ENCODE data around the gene DACT3. TPM values are rescaled to one million over a fixed set of nuclear protein-coding genes. Genes with fewer than 3 reads are reported as not detected.

DACT3 gene
- total and polyA plus RNA-seq, 2 experiments from 2014 or later = 0.78 to 2.6 TPM

DNA sequence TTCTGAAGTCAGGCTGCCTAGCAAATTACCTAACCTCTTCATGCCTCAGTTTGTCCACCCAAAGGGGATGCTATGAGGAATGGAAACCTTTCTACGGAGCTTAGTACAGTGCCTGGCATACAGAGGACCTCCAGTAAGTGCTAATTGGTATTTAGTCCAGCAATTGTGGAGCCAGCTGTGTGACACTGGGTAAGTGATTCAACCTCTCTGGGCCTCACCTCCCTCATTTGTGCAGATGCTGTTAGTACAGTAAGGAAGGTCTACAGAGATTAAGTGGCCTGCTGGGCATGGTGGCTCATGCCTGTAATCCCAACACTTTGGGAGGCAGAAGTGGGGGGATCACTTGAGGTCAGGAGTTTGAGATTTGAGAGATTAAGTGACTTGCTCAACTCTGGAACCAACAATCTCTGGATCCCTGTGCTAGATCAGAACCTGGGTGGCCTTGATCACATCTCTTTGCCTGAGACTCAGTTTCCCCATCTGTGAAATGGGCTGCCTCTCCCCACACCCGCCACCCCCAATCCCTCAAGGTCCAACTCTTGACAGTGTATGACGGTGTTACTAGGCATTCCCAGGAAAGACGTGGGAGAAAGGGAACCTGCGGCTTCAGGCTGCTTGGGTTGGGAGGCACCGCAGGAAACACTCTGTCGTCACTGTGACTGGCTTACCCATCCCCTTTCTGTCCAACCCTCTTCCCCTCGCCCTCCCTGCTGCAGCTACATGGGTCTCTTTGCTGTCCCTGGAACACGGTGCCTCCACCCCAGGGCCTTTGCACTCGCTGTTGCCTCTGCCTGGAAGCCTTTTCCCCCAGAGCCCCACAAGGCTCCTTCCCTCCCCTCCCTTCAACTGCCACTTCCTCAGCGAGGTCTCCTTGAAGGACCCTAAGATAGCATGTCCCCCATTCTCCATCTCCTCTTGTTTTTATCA lies 37.7 kb upstream of the DACT3 start:
- Histone ChIP-seq H3K4me1 (ENCODE audit: insufficient read depth) (peaks cover 4% of the 10 kb centered on the region; the same call in 1 of the 2 replicates), H3K27ac (ENCODE audit: low read depth) (peak overlapping the region; percentile 84; the same call in 1 of the 2 replicates), H3K27me3 (ENCODE audit: insufficient read depth) (no peaks in the 10 kb centered on the region), H3F3A (replicated peaks; ENCODE audit: low read depth) (peaks cover 14% of the 10 kb centered on the region; the same call in 1 of the 2 replicates), H3K9me2 (ENCODE audit: insufficient read depth) (no peaks in the 10 kb centered on the region), H2AFZ (no peak overlapping the region), H4K20me1 (replicated peaks; ENCODE audit: insufficient read depth) (peaks cover 40% of the 10 kb centered on the region), H3K4me2 (no peak overlapping the region), H3K36me3 (ENCODE audit: insufficient read depth) (peaks cover 71% of the 10 kb centered on the region), H3K79me2 (replicated peaks; ENCODE audit: insufficient read depth) (0 out of 2 replicates have a peak, but pooled peaks cover 3% of the 10 kb centered on the region), H3K4me3 (no peak overlapping the region)
- Mint-ChIP-seq H3K4me1 (peaks cover 10% of the 10 kb centered on the region), H3K36me3 (ENCODE audit: low read depth) (peaks cover 81% of the 10 kb centered on the region), H3K27ac (no peak overlapping the region), H3K4me3 (no peak overlapping the region; the same call in 2 of the 3 replicates), H3K9me3 (no peaks in the 10 kb centered on the region), H3K27me3 (ENCODE audit: insufficient read depth, low read depth, poor library complexity) (peaks cover 6% of the 10 kb centered on the region)
- no peak for DNase-seq (ENCODE audit: low spot score)
- TF ChIP-seq JUNB (IDR thresholded peaks at IDR 0.05; ENCODE audit: unreplicated experiment) (no peak), CREB1 (CRISPR knock-in tag; IDR thresholded peaks at IDR 0.05; ENCODE audit: low read depth) (no peak), STAT1 (IDR thresholded peaks at IDR 0.05; ENCODE audit: unreplicated experiment) (no peak), EZH2phosphoT487 (IDR thresholded peaks at IDR 0.05; ENCODE audit: unreplicated experiment) (no peak), NANOG (IDR thresholded peaks at IDR 0.05; ENCODE audit: borderline replicate concordance) (no peak), EZH2 (IDR thresholded peaks at IDR 0.05; ENCODE audit: low read depth, unreplicated experiment) (no peak), POLR2AphosphoS5 (IDR thresholded peaks at IDR 0.05; ENCODE audit: low read depth) (no peak), ZNF331 (CRISPR knock-in tag; IDR thresholded peaks at IDR 0.05; ENCODE audit: low read depth) (no peak), ZNF114 (CRISPR knock-in tag; IDR thresholded peaks at IDR 0.05) (no peak)
- TF ChIP-seq, protein P1, sequence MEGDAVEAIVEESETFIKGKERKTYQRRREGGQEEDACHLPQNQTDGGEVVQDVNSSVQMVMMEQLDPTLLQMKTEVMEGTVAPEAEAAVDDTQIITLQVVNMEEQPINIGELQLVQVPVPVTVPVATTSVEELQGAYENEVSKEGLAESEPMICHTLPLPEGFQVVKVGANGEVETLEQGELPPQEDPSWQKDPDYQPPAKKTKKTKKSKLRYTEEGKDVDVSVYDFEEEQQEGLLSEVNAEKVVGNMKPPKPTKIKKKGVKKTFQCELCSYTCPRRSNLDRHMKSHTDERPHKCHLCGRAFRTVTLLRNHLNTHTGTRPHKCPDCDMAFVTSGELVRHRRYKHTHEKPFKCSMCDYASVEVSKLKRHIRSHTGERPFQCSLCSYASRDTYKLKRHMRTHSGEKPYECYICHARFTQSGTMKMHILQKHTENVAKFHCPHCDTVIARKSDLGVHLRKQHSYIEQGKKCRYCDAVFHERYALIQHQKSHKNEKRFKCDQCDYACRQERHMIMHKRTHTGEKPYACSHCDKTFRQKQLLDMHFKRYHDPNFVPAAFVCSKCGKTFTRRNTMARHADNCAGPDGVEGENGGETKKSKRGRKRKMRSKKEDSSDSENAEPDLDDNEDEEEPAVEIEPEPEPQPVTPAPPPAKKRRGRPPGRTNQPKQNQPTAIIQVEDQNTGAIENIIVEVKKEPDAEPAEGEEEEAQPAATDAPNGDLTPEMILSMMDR (conservative IDR thresholded peaks at IDR 0.05; ENCODE audit: low read depth in 2 of 2) = no peak
- TF ChIP-seq, protein P2, sequence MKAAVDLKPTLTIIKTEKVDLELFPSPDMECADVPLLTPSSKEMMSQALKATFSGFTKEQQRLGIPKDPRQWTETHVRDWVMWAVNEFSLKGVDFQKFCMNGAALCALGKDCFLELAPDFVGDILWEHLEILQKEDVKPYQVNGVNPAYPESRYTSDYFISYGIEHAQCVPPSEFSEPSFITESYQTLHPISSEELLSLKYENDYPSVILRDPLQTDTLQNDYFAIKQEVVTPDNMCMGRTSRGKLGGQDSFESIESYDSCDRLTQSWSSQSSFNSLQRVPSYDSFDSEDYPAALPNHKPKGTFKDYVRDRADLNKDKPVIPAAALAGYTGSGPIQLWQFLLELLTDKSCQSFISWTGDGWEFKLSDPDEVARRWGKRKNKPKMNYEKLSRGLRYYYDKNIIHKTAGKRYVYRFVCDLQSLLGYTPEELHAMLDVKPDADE (IDR thresholded peaks at IDR 0.05) = no peak
- TF ChIP-seq, protein P3, sequence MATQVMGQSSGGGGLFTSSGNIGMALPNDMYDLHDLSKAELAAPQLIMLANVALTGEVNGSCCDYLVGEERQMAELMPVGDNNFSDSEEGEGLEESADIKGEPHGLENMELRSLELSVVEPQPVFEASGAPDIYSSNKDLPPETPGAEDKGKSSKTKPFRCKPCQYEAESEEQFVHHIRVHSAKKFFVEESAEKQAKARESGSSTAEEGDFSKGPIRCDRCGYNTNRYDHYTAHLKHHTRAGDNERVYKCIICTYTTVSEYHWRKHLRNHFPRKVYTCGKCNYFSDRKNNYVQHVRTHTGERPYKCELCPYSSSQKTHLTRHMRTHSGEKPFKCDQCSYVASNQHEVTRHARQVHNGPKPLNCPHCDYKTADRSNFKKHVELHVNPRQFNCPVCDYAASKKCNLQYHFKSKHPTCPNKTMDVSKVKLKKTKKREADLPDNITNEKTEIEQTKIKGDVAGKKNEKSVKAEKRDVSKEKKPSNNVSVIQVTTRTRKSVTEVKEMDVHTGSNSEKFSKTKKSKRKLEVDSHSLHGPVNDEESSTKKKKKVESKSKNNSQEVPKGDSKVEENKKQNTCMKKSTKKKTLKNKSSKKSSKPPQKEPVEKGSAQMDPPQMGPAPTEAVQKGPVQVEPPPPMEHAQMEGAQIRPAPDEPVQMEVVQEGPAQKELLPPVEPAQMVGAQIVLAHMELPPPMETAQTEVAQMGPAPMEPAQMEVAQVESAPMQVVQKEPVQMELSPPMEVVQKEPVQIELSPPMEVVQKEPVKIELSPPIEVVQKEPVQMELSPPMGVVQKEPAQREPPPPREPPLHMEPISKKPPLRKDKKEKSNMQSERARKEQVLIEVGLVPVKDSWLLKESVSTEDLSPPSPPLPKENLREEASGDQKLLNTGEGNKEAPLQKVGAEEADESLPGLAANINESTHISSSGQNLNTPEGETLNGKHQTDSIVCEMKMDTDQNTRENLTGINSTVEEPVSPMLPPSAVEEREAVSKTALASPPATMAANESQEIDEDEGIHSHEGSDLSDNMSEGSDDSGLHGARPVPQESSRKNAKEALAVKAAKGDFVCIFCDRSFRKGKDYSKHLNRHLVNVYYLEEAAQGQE (IDR thresholded peaks at IDR 0.05; ENCODE audit: unreplicated experiment) = no peak
- TF ChIP-seq, protein P4, sequence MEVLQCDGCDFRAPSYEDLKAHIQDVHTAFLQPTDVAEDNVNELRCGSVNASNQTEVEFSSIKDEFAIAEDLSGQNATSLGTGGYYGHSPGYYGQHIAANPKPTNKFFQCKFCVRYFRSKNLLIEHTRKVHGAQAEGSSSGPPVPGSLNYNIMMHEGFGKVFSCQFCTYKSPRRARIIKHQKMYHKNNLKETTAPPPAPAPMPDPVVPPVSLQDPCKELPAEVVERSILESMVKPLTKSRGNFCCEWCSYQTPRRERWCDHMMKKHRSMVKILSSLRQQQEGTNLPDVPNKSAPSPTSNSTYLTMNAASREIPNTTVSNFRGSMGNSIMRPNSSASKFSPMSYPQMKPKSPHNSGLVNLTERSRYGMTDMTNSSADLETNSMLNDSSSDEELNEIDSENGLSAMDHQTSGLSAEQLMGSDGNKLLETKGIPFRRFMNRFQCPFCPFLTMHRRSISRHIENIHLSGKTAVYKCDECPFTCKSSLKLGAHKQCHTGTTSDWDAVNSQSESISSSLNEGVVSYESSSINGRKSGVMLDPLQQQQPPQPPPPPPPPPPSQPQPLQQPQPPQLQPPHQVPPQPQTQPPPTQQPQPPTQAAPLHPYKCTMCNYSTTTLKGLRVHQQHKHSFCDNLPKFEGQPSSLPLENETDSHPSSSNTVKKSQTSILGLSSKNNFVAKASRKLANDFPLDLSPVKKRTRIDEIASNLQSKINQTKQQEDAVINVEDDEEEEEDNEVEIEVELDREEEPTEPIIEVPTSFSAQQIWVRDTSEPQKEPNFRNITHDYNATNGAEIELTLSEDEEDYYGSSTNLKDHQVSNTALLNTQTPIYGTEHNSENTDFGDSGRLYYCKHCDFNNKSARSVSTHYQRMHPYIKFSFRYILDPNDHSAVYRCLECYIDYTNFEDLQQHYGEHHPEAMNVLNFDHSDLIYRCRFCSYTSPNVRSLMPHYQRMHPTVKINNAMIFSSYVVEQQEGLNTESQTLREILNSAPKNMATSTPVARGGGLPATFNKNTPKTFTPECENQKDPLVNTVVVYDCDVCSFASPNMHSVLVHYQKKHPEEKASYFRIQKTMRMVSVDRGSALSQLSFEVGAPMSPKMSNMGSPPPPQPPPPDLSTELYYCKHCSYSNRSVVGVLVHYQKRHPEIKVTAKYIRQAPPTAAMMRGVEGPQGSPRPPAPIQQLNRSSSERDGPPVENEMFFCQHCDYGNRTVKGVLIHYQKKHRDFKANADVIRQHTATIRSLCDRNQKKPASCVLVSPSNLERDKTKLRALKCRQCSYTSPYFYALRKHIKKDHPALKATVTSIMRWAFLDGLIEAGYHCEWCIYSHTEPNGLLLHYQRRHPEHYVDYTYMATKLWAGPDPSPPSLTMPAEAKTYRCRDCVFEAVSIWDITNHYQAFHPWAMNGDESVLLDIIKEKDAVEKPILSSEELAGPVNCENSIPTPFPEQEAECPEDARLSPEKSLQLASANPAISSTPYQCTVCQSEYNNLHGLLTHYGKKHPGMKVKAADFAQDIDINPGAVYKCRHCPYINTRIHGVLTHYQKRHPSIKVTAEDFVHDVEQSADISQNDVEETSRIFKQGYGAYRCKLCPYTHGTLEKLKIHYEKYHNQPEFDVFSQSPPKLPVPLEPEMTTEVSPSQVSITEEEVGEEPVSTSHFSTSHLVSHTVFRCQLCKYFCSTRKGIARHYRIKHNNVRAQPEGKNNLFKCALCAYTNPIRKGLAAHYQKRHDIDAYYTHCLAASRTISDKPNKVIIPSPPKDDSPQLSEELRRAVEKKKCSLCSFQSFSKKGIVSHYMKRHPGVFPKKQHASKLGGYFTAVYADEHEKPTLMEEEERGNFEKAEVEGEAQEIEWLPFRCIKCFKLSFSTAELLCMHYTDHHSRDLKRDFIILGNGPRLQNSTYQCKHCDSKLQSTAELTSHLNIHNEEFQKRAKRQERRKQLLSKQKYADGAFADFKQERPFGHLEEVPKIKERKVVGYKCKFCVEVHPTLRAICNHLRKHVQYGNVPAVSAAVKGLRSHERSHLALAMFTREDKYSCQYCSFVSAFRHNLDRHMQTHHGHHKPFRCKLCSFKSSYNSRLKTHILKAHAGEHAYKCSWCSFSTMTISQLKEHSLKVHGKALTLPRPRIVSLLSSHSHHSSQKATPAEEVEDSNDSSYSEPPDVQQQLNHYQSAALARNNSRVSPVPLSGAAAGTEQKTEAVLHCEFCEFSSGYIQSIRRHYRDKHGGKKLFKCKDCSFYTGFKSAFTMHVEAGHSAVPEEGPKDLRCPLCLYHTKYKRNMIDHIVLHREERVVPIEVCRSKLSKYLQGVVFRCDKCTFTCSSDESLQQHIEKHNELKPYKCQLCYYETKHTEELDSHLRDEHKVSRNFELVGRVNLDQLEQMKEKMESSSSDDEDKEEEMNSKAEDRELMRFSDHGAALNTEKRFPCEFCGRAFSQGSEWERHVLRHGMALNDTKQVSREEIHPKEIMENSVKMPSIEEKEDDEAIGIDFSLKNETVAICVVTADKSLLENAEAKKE (CRISPR knock-in tag; IDR thresholded peaks at IDR 0.05) = no peak
- no peak for ATAC-seq

Data from GM23338 (cell line).